Muscle of back (tissue), 11 donors: ENCODE measurements around the gene UVRAG. TPM values are rescaled to one million over a fixed set of nuclear protein-coding genes. Genes with fewer than 3 reads are reported as not detected.

ENCODE experiments used
- DNase-seq, 3 donors: peaks; one replicate each; pipeline versions ENCODE4 v3.0.0 to v3.0.0-alpha.2; 2013
- polyA plus RNA-seq, 10 donors: library from polyadenylated mRNA; unstranded; fragments of 120-200 nt; gene quantifications; one replicate each; pipeline ENCODE4 v1.2.1, GENCODE V29; 2013; ENCODE audit not compliant: insufficient read length in 10 of 10

The UVRAG gene
- polyA plus RNA-seq, 10 donors: 7.6 to 11.1 (median 9.7) TPM

GRCh38 chr11:76190376-76190775 is 375.4 kb downstream of the UVRAG start:
- DNase-seq: no peak

Other genes starting within 250 kb of the UVRAG start
- gene MAP6, start 146.2 kb upstream of the UVRAG start, polyA plus RNA-seq: 10 to 100 TPM in 7 of 10 donors, 1 to 10 TPM in 3; 6.9 to 16.2 (median 11.5) TPM
- gene MOGAT2, start 97.4 kb upstream of the UVRAG start, polyA plus RNA-seq: under 1 TPM in 1 of 10 donors, not detected in 9; 0.08 TPM
- gene DGAT2, start 46.4 kb upstream of the UVRAG start, polyA plus RNA-seq: 1 to 10 TPM in 2 of 10 donors, under 1 TPM in 8; 0.21 to 3.0 (median 0.62) TPM